VCaP (cell line): ENCODE measurements around the gene MAEA.
"Not testable (repeated sequence)": the region's sequence is repeated elsewhere in the genome, so short reads cannot be mapped to it uniquely, and the experiment has no call there.

Experiments used
- H3K27ac ChIP-seq: fragments of 450-650 bp; 2 replicates; pipeline ENCODE4 v1.5.1; 2017
- CTCF ChIP-seq: fragments of 450-650 bp; conservative IDR thresholded peaks from 2 replicates; pipeline ENCODE4 v1.5.1; 2017; ENCODE audit warnings: mild to moderate bottlenecking, moderate library complexity

Gene MAEA

GRCh38 chr4:1288786-1289185, 905 bp upstream of the MAEA start:
- H3K27ac ChIP-seq = peak overlapping the region; percentile 92
- no peak for TF ChIP-seq CTCF

GRCh38 chr4:1290165-1290977, 680 bp downstream of the MAEA start:
- H3K27ac ChIP-seq = peak overlapping the region; percentile 92
- TF ChIP-seq CTCF = no peak

- peak overlapping the region; percentile 92 for H3K27ac ChIP-seq
Measured at GRCh38 chr4:1291091-1291490, 1.4 kb downstream of the MAEA start.

GRCh38 chr4:1291996-1292702, 2.5 kb downstream of the MAEA start:
- no peak overlapping the region for H3K27ac ChIP-seq
- TF ChIP-seq CTCF = no peak

More at GRCh38 chr4:1291091-1291490, 1.4 kb downstream of the MAEA start:
- no peak for TF ChIP-seq CTCF

GRCh38 chr4:1292703-1293011, 3.0 kb downstream of the MAEA start:
- H3K27ac ChIP-seq = not testable (repeated sequence)

- H3K27ac ChIP-seq = no peak overlapping the region
- no peak for TF ChIP-seq CTCF
Measured at GRCh38 chr4:1293531-1293941, 3.8 kb downstream of the MAEA start.

GRCh38 chr4:1293991-1294390, 4.3 kb downstream of the MAEA start:
- no peak overlapping the region for H3K27ac ChIP-seq
- no peak for TF ChIP-seq CTCF

- TF ChIP-seq CTCF = no peak
- H3K27ac ChIP-seq = no peak overlapping the region
Measured at GRCh38 chr4:1294424-1294823, 4.7 kb downstream of the MAEA start.
